HG03457 (cell line): ENCODE data around the gene DSG2.
"Not testable (repeated sequence)": the region's sequence is repeated elsewhere in the genome, so short reads cannot be mapped to it uniquely, and the experiment has no call there.

Source experiments
- ATAC-seq: cut with Tn5 transposase; IDR thresholded peaks from one replicate; pipeline ENCODE4 v1.9.1; 2021; ENCODE audit warnings: moderate number of reproducible peaks; ENCODE audit not compliant: unreplicated experiment

DSG2 gene

GRCh38 chr18:31497836-31498573 is at the start of gene DSG2:
TSS of gene DSG2 (plus strand) at chr18:31498177. CDS start at chr18:31498252, 75 bp downstream.
- ATAC-seq, result peak; percentile 42

GRCh38 chr18:31450409-31450808 is 47.6 kb upstream of the DSG2 start:
- no peak for ATAC-seq

- no peak for ATAC-seq
Measured at GRCh38 chr18:31451625-31452024, 46.4 kb upstream of the DSG2 start.

GRCh38 chr18:31454066-31454708 is 43.8 kb upstream of the DSG2 start:
- ATAC-seq, result no peak

GRCh38 chr18:31469629-31470028 is 28.3 kb upstream of the DSG2 start:
- ATAC-seq, result no peak

GRCh38 chr18:31478688-31479087 is 19.3 kb upstream of the DSG2 start:
- ATAC-seq, result no peak

- no peak for ATAC-seq
Measured at GRCh38 chr18:31482051-31482450, 15.9 kb upstream of the DSG2 start.

GRCh38 chr18:31483396-31483795 is 14.6 kb upstream of the DSG2 start:
- no peak for ATAC-seq

- ATAC-seq, result no peak
Measured at GRCh38 chr18:31484461-31484860, 13.5 kb upstream of the DSG2 start.

- ATAC-seq, result no peak
Measured at GRCh38 chr18:31486165-31486564, 11.8 kb upstream of the DSG2 start.

- ATAC-seq, result no peak
Measured at GRCh38 chr18:31487246-31488015, 10.5 kb upstream of the DSG2 start.

- ATAC-seq, result no peak
Measured at GRCh38 chr18:31489311-31489710, 8.7 kb upstream of the DSG2 start.

GRCh38 chr18:31490387-31490786 is 7.6 kb upstream of the DSG2 start:
- ATAC-seq, result peak; percentile 57

GRCh38 chr18:31490833-31491232 is 7.1 kb upstream of the DSG2 start:
- ATAC-seq, result no peak

- ATAC-seq, result no peak
Measured at GRCh38 chr18:31491586-31491985, 6.4 kb upstream of the DSG2 start.

- no peak for ATAC-seq
Measured at GRCh38 chr18:31492671-31493070, 5.3 kb upstream of the DSG2 start.

GRCh38 chr18:31493171-31493570 is 4.8 kb upstream of the DSG2 start:
- no peak for ATAC-seq

GRCh38 chr18:31493941-31494340 is 4.0 kb upstream of the DSG2 start:
- no peak for ATAC-seq

- ATAC-seq, result not testable (repeated sequence)
Measured at GRCh38 chr18:31494705-31495244, 3.2 kb upstream of the DSG2 start.

GRCh38 chr18:31497404-31497835 is 557 bp upstream of the DSG2 start:
- ATAC-seq, result peak; percentile 4
